Hematopoietic multipotent progenitor cell treated with erythropoietin and hydrocortisone succinate and interleukin-3 and kit ligand, for 8 days (in vitro differentiated cells): Measurements from ENCODE around the gene TSPAN13.

Source experiments
- DNase-seq: peaks from one replicate; pipeline ENCODE4 v3.0.0-alpha.2; 2015

The TSPAN13 gene

GRCh38 chr7:16753102-16753931, at the start of gene TSPAN13:
Gene TSPAN13, plus strand, starts transcription at chr7:16753755. Its CDS starts 213 bp downstream, at chr7:16753968.
- peak; percentile 84 for DNase-seq

- no peak for DNase-seq
These were observed 45.0 kb upstream of the TSPAN13 start for GRCh38 chr7:16708511-16708910.

- peak; percentile 23 for DNase-seq
These were observed 44.6 kb upstream of the TSPAN13 start for GRCh38 chr7:16708980-16709379.

- no peak for DNase-seq
These were observed 42.9 kb upstream of the TSPAN13 start for GRCh38 chr7:16710651-16711050.

- no peak for DNase-seq
These were observed 41.8 kb upstream of the TSPAN13 start for GRCh38 chr7:16711730-16712129.

- DNase-seq: no peak
These were observed 40.6 kb upstream of the TSPAN13 start for GRCh38 chr7:16712916-16713315.

GRCh38 chr7:16715928-16716327, 37.6 kb upstream of the TSPAN13 start:
- DNase-seq: no peak

GRCh38 chr7:16718111-16718656, 35.4 kb upstream of the TSPAN13 start:
- DNase-seq: no peak

GRCh38 chr7:16719699-16720098, 33.9 kb upstream of the TSPAN13 start:
- peak; percentile 14 for DNase-seq

- DNase-seq: no peak
These were observed 32.0 kb upstream of the TSPAN13 start for GRCh38 chr7:16721541-16721940.

GRCh38 chr7:16724344-16724743, 29.2 kb upstream of the TSPAN13 start:
- DNase-seq: no peak

- DNase-seq: no peak
These were observed 27.4 kb upstream of the TSPAN13 start for GRCh38 chr7:16726189-16726588.

- no peak for DNase-seq
These were observed 25.8 kb upstream of the TSPAN13 start for GRCh38 chr7:16727736-16728135.

GRCh38 chr7:16728811-16729210, 24.7 kb upstream of the TSPAN13 start:
- DNase-seq: no peak

GRCh38 chr7:16729541-16729940, 24.0 kb upstream of the TSPAN13 start:
- DNase-seq: no peak

- no peak for DNase-seq
These were observed 22.6 kb upstream of the TSPAN13 start for GRCh38 chr7:16730937-16731336.

- no peak for DNase-seq
These were observed 20.7 kb upstream of the TSPAN13 start for GRCh38 chr7:16732828-16733227.

GRCh38 chr7:16734148-16734726, 19.3 kb upstream of the TSPAN13 start:
- DNase-seq: no peak

GRCh38 chr7:16735020-16735419, 18.5 kb upstream of the TSPAN13 start:
- no peak for DNase-seq

GRCh38 chr7:16738011-16738688, 15.4 kb upstream of the TSPAN13 start:
- no peak for DNase-seq

- DNase-seq: peak; percentile 90
These were observed 13.5 kb upstream of the TSPAN13 start for GRCh38 chr7:16739863-16740622.

- no peak for DNase-seq
These were observed 13.0 kb upstream of the TSPAN13 start for GRCh38 chr7:16740623-16740953.

- DNase-seq: no peak
These were observed 12.6 kb upstream of the TSPAN13 start for GRCh38 chr7:16740996-16741395.
